IPS DF 19.7 (cell line): ENCODE measurements around the gene HOXC10.

Source experiments
- DNase-seq: peaks from one replicate; pipeline ENCODE4 v3.0.0-alpha.2; 2013; ENCODE audit warnings: low read depth, low spot score

The HOXC10 gene

DNA sequence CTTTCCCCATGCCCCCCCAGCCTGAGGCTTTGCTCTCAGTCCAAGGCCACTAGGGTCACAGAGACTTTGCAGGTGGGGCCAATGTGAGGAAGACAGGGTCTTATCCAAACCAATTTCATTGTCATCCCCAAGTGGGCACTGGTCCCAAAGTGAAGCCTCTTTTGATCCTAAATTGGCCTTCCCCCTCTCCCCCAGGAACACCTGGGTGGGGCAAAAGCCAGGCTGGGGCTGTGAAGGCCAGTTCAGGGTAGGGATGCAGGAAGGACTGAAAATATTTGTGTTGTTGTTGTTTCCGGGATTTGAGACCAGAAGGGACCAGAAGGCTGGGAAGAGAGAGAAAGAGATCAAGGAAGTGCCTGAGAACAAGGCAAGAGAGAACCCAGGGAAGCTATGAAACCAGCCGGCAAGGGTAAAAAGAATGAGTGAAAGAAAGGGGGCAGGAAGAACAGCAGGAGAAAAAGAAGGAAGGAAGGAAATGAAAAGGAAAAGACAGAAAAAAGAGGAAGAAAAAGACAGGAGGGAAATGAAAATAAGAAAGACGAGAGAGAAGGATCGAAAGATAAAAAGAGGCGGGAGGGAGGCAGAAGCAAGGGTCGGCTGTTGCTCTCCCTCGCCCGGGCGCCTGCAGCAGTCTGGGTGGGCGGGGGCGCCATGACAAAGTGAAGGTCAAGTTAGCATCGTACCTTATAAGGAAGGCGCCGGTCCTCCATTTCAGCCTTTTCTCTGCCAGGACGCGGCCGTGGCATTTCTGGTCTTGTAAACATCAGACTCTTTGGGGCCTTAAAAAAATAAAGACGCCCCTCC is 19.5 kb upstream of the HOXC10 start:
- no peak for DNase-seq

DNA sequence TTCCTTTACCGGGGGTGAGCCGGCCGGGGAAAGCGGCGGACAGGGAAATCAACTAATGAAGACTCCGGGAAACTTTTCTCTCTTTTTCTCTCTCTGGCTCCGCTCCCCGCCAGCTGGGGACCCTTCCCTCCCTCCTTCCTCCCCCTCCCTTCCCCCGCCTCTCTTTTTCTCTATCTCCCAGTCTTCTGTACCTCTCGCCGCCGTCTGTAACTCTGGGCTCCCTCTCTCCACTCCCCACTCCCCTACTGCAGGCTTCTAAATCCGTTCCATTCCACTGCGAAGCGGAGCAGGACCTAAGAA is 18.9 kb upstream of the HOXC10 start:
- no peak for DNase-seq

DNA sequence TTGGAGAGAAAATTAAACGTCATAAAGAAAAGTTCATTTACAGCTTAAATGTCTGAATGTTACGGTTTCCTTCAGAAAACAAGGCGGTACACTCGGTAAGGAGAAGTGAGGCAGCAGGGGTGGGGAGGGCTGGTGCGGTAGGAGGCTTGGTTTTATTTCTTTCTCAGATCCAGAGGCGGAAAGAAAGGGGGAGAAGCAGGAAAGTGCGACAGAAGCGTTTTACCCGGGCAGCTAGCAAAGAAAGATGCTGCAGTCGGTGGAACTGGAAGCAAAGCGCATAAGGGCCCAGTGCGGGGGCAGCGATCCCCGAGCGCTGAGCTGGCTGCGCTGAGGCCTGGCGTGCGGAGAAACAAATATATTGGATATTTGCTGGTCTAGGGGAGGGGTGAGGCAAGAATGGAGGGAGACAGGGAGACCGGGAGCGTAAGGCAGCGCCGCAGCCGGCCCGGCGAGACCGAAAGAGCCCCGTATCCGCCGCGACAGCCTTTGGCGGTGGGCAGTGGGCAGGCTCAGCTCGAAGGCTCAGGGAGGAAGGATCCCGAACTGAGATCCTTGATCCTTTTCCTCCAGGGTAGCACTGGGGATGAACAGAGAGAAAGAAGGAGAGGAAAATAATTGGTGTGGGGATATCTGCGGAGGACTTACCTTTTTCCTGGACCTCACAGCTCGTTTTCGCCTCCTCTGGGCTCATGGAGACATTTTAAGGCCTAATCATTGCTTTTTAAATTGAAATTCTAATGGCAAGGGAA is 18.4 kb upstream of the HOXC10 start:
- no peak for DNase-seq

DNA sequence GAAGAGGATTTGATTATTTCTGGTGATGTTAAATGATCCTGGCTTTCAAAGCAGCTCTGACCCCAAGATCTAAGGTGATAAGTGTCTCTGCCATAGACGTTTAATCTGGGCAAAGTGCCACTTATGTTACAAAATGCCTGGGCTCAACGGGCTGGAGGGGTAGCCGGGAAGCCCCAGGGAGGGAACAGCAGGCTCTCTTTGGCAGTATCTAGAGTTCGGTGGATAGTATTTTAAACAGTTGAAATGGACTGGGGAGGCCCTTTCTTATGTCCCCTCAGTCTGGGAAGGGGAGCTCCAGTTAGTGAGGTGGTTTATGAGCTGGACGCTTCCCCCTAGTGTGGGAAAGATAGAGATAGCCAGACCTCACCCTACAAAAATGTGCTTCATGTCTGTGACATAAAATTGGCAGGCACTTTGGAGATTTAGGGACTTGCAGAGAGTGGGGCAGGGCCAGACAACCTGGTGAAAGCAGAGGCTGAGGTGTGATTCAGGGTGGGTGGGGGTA is 17.5 kb upstream of the HOXC10 start:
- DNase-seq = no peak

DNA sequence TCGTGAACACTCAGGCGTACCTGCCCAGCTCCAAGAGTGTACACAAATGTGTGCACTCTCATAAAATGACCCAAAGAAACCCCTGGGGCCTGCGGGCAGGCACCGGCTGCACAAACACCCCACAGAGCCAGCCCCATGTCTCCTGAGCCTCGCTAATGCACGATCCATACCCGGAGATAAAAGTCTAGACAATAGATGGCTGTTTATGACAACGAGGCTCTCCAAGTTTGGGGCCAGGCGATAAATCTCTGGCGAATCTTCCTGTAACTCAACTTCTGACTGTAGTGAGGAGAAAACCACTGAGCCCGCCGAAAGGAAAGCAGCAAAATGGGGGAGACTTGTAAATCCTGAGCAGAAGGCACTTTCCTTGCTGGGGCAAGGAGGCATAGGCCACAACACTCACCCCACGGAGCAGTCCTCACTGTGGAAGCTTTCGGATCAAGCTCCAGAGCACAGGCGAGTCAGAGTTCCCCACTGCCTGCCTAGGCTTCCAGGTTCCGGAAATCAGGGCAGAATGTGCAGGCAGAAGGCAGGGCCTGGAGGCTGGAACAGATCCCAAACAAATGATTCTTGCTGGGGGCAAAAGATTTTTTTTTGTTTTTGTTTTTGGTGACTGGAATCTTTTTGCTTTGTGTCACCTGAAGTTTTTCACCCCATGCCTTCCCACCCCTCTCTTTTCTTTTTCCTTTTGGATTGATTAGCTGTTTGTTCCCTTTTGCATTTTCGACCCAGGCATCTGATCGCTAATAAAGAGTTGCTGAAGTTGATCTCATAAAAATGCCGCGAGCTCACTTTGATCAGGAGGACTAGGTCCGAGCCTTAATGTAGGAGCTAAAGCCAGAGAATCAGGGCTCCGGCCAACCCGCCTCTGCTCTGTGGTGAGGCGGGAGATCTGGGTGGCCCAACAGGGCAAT is 16.5 kb upstream of the HOXC10 start:
- DNase-seq = no peak

DNA sequence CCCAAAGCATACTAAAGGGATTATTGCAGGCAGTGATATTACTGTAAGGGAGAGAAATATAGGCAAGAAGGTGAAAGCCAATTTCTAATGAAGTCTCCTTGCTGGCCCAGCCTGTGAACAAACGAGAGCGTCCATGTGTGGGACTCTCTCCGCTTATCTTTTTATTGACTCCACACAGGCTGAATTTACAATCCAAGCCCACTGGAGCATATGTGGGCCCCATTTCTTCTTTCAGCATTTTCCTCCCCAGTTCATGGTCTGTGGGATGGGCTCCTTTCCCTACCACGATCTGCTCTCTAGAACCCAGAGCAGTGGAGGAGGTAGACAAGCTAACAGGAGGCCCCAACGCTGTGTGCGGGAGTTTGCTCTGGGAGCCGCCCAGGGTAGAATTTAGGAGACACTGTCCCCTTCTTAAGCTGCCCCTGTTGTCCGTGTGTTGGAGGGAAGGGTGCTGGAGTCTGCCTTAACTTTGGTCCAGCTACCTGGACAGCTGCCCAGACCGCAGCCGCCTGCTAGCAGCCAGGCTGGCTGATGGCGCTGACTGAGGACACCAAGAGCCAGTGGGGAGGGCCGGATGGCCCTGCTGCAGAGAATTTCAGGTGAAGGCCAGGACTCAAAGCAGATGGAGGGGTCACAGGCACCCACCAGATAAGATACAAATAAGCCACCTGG is 15.2 kb upstream of the HOXC10 start:
- no peak for DNase-seq

DNA sequence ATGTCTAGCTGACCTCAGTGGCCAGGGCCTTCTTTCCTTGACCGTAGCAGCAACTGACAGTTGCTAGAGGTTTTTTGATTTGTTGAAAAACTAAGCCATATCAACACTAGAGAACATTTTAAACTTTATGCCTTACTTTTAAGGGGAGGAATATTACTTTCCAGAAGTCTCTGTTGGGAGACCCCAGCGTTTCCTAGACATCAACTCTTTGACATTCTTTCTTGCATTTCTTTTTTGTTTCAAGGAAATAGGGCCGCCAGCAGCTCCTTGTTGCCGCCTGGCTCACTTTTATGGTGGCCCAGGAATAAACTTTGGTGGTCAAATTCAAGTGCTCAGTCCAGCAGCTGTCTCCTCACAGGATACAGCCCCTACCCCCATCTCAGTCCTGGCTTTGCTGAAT is 14.5 kb upstream of the HOXC10 start:
- no peak for DNase-seq

DNA sequence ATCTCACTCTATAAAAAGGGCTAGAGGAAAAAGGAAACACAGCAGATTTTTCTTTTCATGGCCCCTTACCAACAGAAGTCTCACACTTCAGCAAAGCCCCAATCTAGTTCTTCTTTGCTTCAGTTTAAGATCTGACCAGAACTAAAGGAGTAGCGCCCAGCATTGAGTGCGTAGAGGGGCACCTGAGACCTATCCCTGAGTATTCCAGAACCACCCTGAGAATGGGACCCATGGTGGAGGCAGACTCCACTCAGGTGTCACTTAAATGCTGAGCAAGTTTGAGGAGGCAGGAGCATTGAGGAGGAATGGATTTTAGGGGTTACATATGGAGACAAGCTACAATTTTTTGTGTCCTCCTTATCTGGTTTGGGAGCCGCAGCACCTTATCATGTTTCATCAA is 13.8 kb upstream of the HOXC10 start:
- no peak for DNase-seq

DNA sequence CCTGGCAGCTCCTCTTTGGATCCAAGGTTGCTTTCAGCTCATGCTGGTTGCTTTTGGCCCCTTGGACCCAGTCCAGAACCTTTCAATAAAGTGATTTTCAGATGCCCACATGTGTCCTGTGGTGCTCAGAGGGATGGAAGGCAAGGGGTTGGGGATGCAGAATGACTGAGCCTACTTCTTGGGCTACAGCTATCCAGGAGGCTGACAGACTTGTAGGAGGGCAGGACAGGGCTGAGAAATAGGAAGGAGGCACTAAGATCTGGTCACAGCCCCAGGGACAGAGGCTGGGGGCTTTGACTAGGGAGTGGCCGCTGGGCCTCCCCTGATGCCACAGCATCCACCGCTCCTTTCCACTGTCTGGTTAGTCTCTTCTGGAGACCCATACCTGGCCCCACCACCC is 13.3 kb upstream of the HOXC10 start:
- DNase-seq = no peak

DNA sequence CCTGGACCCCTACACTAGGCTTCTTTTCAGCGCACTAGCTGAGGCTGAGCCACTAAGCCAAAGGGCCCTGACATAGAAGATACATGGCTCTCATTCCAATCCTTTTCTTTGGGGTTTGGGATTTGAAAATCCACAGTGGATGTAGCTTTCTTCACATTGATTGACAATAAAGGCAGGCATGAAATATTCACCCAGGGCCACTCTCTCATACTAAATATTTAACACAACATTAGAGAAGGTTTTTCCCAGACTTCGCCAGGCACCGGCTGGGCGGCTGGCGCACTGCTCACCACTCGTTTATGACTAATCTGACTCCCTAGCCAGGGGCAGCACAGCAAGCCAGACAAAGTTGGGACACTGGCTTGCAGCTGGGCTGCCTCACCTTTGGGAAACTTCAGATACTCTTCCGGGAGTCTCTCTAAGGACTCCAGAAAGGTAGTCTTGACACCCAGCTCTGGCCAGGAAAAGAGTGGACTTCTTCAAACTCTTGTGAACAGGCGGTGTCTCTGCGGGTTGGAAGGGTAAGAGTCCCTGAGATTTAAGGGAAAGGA is 12.7 kb upstream of the HOXC10 start:
- no peak for DNase-seq

DNA sequence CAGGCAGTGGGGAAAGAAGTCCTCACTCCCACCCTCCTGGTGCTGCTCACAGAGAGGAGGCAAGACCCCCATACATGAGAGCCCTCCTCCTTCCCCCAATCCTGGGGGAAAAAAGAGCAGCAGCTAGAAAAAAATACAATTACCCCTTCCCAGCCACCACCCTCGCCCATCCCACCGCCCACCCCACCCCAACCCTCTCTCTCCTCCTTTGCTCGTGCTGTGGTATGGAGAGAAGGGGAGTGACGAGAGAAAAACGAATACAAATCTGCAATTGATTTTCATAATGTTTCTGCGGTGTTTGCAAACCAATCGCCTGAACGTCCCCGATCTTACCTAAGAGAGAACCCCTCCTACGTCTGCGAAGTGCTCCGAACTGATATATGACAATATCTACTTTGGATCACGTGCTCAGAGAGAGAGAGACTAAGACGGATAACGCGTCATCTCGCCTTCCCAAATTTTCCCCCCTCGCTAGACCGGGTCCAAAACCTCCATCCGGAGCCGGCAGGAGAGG is 12.2 kb upstream of the HOXC10 start, which contains the start of gene HOXC11:
Gene HOXC11, plus strand, starts transcription at position 405 of the 514 bp plus-strand sequence. CDS start 116 bp downstream, outside the sequence.
- no peak for DNase-seq

DNA sequence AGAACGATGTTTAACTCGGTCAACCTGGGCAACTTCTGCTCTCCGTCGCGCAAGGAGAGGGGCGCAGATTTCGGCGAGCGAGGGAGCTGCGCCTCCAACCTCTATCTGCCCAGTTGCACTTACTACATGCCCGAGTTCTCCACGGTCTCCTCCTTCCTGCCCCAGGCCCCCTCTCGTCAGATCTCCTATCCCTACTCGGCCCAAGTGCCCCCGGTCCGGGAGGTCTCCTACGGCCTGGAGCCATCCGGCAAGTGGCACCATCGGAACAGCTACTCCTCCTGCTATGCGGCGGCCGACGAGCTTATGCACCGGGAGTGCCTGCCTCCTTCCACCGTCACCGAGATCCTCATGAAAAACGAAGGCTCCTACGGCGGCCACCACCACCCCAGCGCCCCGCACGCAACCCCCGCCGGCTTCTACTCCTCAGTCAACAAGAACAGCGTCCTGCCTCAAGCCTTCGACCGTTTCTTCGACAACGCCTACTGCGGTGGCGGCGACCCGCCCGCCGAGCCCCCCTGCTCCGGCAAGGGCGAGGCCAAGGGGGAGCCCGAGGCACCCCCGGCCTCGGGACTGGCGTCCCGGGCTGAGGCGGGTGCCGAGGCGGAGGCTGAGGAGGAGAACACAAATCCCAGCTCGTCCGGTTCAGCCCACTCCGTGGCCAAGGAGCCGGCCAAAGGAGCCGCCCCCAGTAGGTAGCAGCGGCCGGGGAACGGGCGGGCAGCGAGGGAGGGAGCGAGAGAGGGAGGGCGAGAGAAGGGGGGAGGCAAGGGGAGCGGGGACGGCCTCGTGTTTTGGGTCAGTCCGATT is 11.5 kb upstream of the HOXC10 start:
- no peak for DNase-seq

DNA sequence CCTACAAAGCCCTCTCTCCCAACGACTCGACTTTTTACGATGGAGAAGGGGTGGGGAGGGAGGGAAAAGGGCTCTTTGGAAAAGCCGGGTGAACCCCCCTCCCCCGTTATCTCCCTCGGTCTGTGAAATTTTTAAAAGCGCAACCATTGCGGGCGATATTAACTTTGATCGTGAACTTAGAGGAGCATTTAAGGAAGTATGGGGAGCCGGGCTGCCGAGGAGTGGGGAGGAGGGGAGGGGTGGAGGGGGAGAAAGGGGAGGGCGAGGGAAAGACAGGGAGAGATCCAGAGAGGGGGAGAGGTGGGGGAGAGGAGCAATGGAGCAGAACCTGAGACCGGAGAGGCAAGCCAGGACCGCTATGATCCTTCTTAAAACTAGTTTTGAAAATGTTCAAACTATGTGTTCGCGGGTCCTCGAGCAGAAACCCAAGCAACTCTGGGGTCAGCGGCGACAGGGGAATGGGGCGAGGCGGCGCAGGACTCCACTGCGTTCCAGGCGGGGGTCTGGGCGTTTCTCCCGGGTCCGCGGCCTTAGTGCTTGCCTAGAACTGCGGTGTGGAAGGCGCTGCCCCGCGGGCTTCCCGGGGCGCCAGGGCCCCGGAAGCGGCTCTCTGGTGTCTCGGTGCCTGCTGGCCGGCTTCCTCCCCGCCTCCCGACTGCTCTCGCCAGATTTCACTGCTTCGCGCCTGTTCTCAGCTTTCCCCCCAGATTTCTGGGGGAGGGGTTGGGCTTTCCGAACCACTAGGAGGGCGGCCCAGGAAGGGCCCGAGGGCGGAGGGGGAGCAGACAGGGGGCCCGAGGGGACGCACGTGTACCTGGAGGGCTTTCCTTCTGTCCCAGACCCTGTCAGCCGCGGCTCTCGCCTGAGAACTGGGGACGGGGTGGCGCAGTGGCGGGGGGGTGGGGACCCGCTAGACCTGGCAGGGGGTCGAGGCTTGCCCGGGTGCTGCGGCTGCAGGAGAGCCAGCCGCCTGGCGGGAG is 10.6 kb upstream of the HOXC10 start, which contains the start of gene HOTAIR:
Gene HOTAIR, minus strand, starts transcription at position 871 of the 980 bp plus-strand sequence.
- DNase-seq = no peak

DNA sequence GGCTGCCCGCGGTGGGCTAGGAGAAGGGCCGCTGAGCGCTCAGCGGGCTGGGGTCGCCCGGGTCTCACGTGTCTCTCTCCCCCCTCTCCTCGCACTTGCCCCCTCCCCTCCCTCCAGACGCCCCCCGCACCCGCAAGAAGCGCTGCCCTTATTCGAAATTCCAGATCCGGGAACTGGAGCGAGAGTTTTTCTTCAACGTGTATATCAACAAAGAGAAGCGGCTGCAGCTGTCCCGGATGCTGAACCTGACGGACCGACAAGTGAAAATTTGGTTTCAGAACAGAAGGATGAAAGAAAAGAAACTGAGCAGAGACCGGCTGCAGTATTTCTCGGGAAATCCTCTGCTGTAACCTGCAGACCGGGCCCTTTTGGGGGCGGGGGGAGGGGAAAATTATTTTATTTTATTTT is 9.9 kb upstream of the HOXC10 start:
- DNase-seq = no peak

DNA sequence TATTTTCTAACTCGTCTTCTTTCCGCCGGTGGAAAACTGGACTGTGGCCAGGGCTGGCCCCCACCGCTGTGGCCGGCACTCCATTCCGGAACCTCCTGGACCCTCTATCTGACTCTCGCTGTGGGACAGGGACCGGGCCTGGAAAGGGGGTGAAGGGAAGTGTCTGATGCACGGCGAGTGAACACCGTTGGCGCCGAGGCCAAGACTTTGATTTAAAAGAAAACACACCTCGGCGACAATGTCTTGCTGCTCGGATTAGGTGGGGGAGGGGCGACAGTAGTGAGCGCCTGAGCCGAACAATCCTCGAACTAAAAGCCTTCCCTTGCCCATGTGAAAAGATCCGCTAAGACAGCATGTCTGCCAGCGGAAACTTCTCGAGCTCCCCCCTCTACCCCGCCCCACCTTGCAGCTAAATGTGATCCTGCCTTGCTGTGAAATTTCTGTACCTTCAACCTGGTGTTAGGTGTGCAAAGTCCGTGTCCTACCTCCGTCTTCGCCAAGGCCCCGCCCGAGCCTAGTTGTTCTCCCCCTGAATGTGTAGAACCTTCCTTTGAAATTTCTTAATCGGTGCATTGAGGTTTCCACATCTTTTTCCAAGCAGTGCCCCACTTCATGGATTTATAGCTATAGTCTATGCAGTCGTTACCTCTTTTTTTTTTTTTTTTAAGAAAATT is 9.3 kb upstream of the HOXC10 start:
- no peak for DNase-seq

DNA sequence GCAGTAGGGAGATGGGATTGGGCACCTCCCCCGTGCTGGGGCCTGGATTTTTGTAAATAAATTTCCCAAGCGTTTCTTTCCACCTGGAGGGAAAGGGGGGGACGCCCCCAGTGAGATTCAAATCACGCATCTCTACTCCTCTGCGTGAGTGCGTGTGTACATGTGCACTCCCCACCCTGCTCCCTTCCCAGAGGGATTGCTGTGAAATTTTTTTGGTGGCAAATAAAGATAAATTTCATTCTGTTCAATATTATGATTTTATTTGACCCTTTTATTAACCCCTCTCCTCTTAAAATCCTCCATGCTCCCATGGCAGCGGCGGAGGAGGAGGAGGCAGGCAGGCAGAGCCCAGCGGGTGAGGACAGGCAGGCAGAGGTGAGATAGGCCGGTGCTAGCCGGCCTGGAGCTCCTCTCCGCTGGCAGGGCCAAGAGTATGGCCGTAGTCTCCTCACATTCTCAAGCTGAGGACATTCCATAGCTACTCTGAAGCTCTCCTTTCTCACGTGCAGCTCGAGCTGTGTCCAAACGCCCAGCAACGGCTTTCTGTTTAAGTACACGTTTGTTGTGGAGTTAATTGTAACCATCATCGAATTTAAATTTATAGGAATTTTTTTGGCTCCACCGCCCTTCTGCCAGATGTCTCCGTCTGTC is 8.6 kb upstream of the HOXC10 start:
- no peak for DNase-seq

DNA sequence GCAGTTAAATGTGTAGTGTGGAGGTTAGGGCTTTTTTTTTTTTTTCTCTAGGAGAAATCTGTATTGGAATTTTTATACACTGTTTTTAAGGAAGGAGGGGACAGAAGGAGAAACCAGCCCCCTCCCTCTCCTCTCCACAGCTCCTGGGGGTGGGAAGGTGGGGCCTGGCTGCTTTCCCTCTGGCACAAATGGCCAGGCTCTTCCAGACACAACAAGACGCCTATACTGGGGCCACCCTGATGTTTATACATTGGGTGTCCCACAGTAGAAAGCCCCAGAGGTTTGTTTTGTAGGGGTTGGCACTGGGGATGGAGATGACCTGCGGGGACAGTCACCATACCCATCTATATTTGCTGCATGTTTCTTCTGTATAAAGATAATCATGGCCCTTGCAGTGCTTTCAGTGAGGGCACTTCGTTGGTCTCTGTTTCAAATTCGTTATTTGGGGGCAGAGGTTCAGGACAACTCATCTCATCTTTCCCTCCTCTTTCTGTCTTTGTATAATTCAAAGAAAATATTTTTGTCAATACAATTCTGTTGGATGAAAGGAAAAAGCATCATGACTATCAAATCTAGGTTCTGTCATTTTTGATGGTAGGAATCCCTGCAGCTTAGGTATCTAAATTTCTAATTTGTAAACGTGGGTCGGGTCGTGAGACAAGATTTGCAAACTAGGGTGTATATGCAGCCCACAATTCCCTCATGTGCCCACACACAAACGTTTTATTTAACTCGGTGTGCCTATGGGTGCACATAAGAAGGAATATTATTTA is 7.9 kb upstream of the HOXC10 start:
- DNase-seq = no peak
